HepG2 (cell line): ENCODE data around the gene CA6. TPM values are rescaled to one million over a fixed set of nuclear protein-coding genes. Genes with fewer than 3 reads are reported as not detected.

ENCODE experiments used
- ATAC-seq: fragments of 200-7000 bp; cut with Tn5 transposase; 3 replicates; pipeline ENCODE4 v1.9.1; 2020; ENCODE audit warnings: mild to moderate bottlenecking, moderate library complexity
- BruUV-seq: library from RNA; stranded (reverse); fragments of 400-500 nt; replicated peaks from 2 replicates; lab custom pipeline; 2021; lab: Mats Ljungman, UMichigan
- CTCF ChIA-PET: fragments of 300-600 bp; formaldehyde crosslinking; extraction: SDS; loops from one replicate; lab custom pipeline; 2021; ENCODE audit warnings: low total read pairs, inconsistent platforms, low intra/inter-chr PET ratio; lab: Yijun Ruan, JAX
- POLR2A ChIA-PET: fragments of 350-600 bp; sonication (Branson Sonifier 250); formaldehyde crosslinking; loops from one replicate; lab custom pipeline; 2020; ENCODE audit warnings: antibody characterized with exemption, inconsistent platforms; lab: Yijun Ruan, JAX
- DNase-seq: peaks from one replicate; pipeline ENCODE4 v3.0.0-alpha.2; 2015; ENCODE audit warnings: low spot score
- FAIRE-seq: peaks from 3 replicates; lab custom pipeline; 2011; peaks lifted over from hg19 to GRCh38; lab: Jason Lieb, UNC
- H2AFZ ChIP-seq: one replicate; pipeline ENCODE4 v1.6.1; 2011; ENCODE audit warnings: low read length, inconsistent platforms
- H3K27ac ChIP-seq: fragments of 300-600 bp; 3 replicates; pipeline ENCODE4 v1.8.0; 2011; ENCODE audit warnings: mixed run types, mild to moderate bottlenecking, mixed read lengths, low read length, inconsistent platforms; ENCODE audit not compliant: insufficient read depth; ENCODE audit errors: extremely low read length
- H3K27me3 ChIP-seq, 2 experiments: fragments of 200-600 bp in 1 of 2; 2 replicates in 1 of 2; 3 replicates in 1 of 2; pipeline versions ENCODE4 v1.6.0 to v1.8.0; 2011; ENCODE audit warnings: low read length in 2 of 2, mild to moderate bottlenecking in 2 of 2, moderate library complexity in 2 of 2, inconsistent platforms in 1 of 2; ENCODE audit not compliant: insufficient read depth in 2 of 2, control insufficient read depth in 1 of 2
- H3K36me3 ChIP-seq, 2 experiments: fragments of 200-600 bp in 1 of 2; replicated peaks in 1 of 2; 2 replicates in 1 of 2; 3 replicates in 1 of 2; pipeline versions ENCODE4 v1.5.1 to v1.8.0; 2011; ENCODE audit warnings: low read length in 2 of 2, inconsistent platforms in 1 of 2; ENCODE audit not compliant: insufficient read depth in 2 of 2, control insufficient read depth in 1 of 2
- H3K4me1 ChIP-seq: 2 replicates; pipeline ENCODE4 v1.5.1; 2012; ENCODE audit warnings: low read length, inconsistent platforms; ENCODE audit not compliant: insufficient read depth
- H3K4me2 ChIP-seq: 2 replicates; pipeline ENCODE4 v1.6.0; 2011; ENCODE audit warnings: low read depth, low read length, inconsistent platforms
- H3K4me3 ChIP-seq, 3 experiments: fragments of 200-600 bp in 1 of 3; sonication (generic), shearing (Covaris generic) in 1 of 3; replicated peaks in 1 of 3; 2 replicates each; pipeline ENCODE4 v1.5.1; 2011 to 2016; ENCODE audit warnings: low read length in 3 of 3, inconsistent platforms in 2 of 3, low read depth in 2 of 3, mild to moderate bottlenecking in 2 of 3, control low read depth in 1 of 3, mixed read lengths in 1 of 3; ENCODE audit not compliant: insufficient read depth in 1 of 3
- H3K79me2 ChIP-seq: one replicate; pipeline ENCODE4 v1.6.1; 2011; ENCODE audit warnings: low read length, inconsistent platforms; ENCODE audit not compliant: insufficient read depth
- H3K9ac ChIP-seq: 2 replicates; pipeline ENCODE4 v1.6.0; 2011; ENCODE audit warnings: mild to moderate bottlenecking, low read depth, low read length, inconsistent platforms; ENCODE audit not compliant: insufficient read depth
- H3K9me3 ChIP-seq: 2 replicates; pipeline ENCODE4 v1.5.1; 2012; ENCODE audit warnings: mild to moderate bottlenecking, low read length
- H4K20me1 ChIP-seq: 2 replicates; pipeline ENCODE4 v1.6.0; 2011; ENCODE audit warnings: inconsistent platforms, mild to moderate bottlenecking, low read length, moderate library complexity; ENCODE audit not compliant: insufficient read depth
- GABPA ChIP-seq, 2 experiments: IDR thresholded peaks; 2 replicates each; pipeline ENCODE4 v1.6.1; 2011 to 2016; ENCODE audit warnings: low read depth in 2 of 2, low read length in 1 of 2, missing biosample characterization in 1 of 2, missing genetic modification characterization in 1 of 2
- GABPB1 ChIP-seq: IDR thresholded peaks from 2 replicates; pipeline ENCODE4 v1.6.1; 2016; ENCODE audit warnings: mild to moderate bottlenecking, missing genetic modification reagents, moderate library complexity, missing compliant biosample characterization
- MEF2D ChIP-seq: sonication (generic); formaldehyde crosslinking; IDR thresholded peaks from 2 replicates; pipeline ENCODE4 v1.5.1; 2020; ENCODE audit warnings: mild to moderate bottlenecking, missing genetic modification reagents
- POLR2G ChIP-seq: fragments of 200-400 bp; formaldehyde crosslinking; IDR thresholded peaks from 2 replicates; pipeline ENCODE4 v1.6.1; 2018; ENCODE audit warnings: mild to moderate bottlenecking, low read depth, low read length, moderate library complexity
- RFX5 ChIP-seq: IDR thresholded peaks from 2 replicates; pipeline ENCODE4 v1.6.1; 2011; ENCODE audit warnings: low read depth, low read length, improper control_type of control experiment
- SMYD3 ChIP-seq: sonication (generic); formaldehyde crosslinking; IDR thresholded peaks from 2 replicates; pipeline ENCODE4 v1.8.1; 2023; ENCODE audit warnings: mild to moderate bottlenecking, missing genetic modification reagents
- ZBTB33 ChIP-seq: sonication (generic); formaldehyde crosslinking; IDR thresholded peaks from 2 replicates; pipeline ENCODE4 v1.4.0; 2020; ENCODE audit warnings: missing genetic modification reagents
- ZBTB43 ChIP-seq: sonication (generic); formaldehyde crosslinking; conservative IDR thresholded peaks from 2 replicates; pipeline ENCODE4 v1.4.0; 2020; ENCODE audit warnings: missing genetic modification reagents
- ZNF230 ChIP-seq: sonication (generic); formaldehyde crosslinking; IDR thresholded peaks from 2 replicates; pipeline ENCODE4 v1.4.0; 2020; ENCODE audit warnings: mild to moderate bottlenecking, missing genetic modification reagents
- ZNF562 ChIP-seq: sonication (generic); formaldehyde crosslinking; IDR thresholded peaks from 2 replicates; pipeline ENCODE4 v1.8.0; 2022; ENCODE audit warnings: missing genetic modification reagents, borderline replicate concordance
- ZNF569 ChIP-seq: sonication (generic); formaldehyde crosslinking; IDR thresholded peaks from 2 replicates; pipeline ENCODE4 v1.5.0; 2020; ENCODE audit warnings: mild to moderate bottlenecking, missing genetic modification reagents, moderate library complexity, borderline replicate concordance
- ZNF687 ChIP-seq: sonication (generic); formaldehyde crosslinking; IDR thresholded peaks from 2 replicates; pipeline ENCODE4 v1.5.1; 2020; ENCODE audit warnings: mild to moderate bottlenecking, missing genetic modification reagents, moderate library complexity
- WGBS: methylation state at CpG from one replicate; pipeline ENCODE4 v1.1.6; 2017; ENCODE audit warnings: low lambda C conversion rate; 5-methylcytosine and 5-hydroxymethylcytosine counted together
- in situ Hi-C: cut with HindIII; loops from 2 replicates; pipeline ENCODE4 v1.10.0; 2017; ENCODE audit warnings: low pct_unique_long_range_greater_than_20kb; ENCODE audit not compliant: extremely low pct_ligation_motif_present
- intact Hi-C: fragments of 100-400 bp; cut with micrococcal nuclease; formaldehyde crosslinking; loops from one replicate; pipeline ENCODE4 v1.10.0; 2022; ENCODE audit not compliant: unreplicated experiment
- polyA plus RNA-seq, 8 experiments: library from polyadenylated mRNA; depleted of rRNA in 3 of 8; stranded (reverse) in 7 of 8; unstranded in 1 of 8; fragments of >200 nt; fragmentation: Illumina TruSeq in 4 of 8; extraction: Trizol in 4 of 8; gene quantifications; 2 replicates each; pipeline versions ENCODE4 v1.2.1 to v1.2.3, GENCODE V29; 2011 to 2016; ENCODE audit warnings: low read depth in 4 of 8, missing spikeins in 1 of 8, mixed read lengths in 1 of 8; ENCODE audit not compliant: insufficient read depth in 1 of 8
- total RNA-seq, 5 experiments: library from RNA; depleted of rRNA; stranded (reverse); fragments of >200 nt; fragmentation: Illumina TruSeq; extraction: Trizol; gene quantifications; 2 replicates each; pipeline ENCODE4 v1.2.3, GENCODE V29; 2016; ENCODE audit warnings: low read depth in 1 of 5
- TF ChIP-seq, protein P1 (sequence below): sonication (generic); formaldehyde crosslinking; IDR thresholded peaks from 2 replicates; pipeline ENCODE4 v1.5.0; 2020; ENCODE audit warnings: mild to moderate bottlenecking, missing genetic modification reagents, moderate library complexity

CA6 gene
- total and polyA plus RNA-seq, 2 of the 13 experiments (the other 11 are each of a cell fraction or from before 2014, with no cell fraction given): not detected

DNA sequence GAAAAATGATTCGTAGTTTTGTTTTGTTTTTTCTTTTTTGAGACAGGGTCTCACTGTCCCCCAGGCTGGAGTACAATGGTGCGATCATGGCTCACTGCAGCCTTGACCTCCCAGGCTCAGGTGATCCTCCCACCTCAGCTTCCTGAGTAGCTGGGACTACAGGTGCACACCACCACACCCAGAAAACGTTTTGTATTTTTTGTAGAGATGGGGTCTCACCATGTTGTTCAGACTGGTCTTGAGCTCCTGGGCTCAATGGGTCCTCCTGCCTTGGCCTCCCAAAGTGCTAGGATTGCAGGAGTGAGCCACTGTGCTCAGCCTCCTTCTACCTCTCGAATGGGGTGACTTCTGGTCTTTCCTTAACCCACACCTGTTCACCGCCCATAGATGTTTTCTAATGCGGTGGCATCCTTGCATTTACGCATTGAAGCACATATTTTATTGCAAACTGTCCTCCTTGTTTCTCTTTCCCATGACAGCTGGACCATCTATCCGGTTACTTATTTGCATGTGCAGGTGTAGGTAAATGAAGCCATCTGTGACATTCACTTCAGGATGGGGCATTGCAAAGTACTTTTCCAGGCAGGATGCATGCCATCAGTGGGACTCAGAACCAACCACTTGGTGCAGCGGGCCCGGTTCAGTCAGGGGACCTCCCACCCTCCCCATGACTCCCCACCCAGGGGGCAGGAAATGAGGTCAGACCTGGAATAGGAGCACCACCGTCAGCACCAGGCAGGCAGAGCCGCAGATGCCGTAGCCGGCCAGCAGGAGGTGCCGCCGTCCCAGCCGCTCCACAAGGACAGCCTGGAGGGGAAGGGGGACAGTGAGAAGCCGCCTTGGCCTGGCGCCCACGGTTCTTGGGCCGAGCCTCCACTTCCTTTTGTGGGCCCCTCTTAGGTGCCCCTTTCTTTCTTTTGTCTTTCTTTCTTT is 64.0 kb downstream of the CA6 start:
- DNase-seq: no peak
- H3K36me3 ChIP-seq: no peaks in the 10 kb centered on the region
- H3K4me2 ChIP-seq: no peak overlapping the region
- ChIA-PET POLR2A (no interaction called here), CTCF (no interaction called here)
- H3K27ac ChIP-seq: no peak overlapping the region
- H3K79me2 ChIP-seq: no peaks in the 10 kb centered on the region
- H4K20me1 ChIP-seq: no peaks in the 10 kb centered on the region
- peaks cover 4 to 17% of the 10 kb centered on the region in 2 experiments; a peak in 4 of 5 replicates for H3K27me3 ChIP-seq
- 54% methylated on average over 16 of the region's 21 CpGs for WGBS
- H3K9me3 ChIP-seq: no peaks in the 10 kb centered on the region
- intact Hi-C loops (loop anchor here (1.0 kb wide), 1 partner anchor 92 kb away; no protein-coding TSS in a partner anchor), in situ Hi-C loops (loop anchor here (5.0 kb wide), 1 partner anchor 92 kb away; no protein-coding TSS in a partner anchor)
- ATAC-seq: peak; percentile 53
- H3K4me3 ChIP-seq: no peak overlapping the region
- H3K4me1 ChIP-seq: peaks cover 15% of the 10 kb centered on the region
- no peak overlapping the region for H3K9ac ChIP-seq
- no peak for FAIRE-seq
- no TSS peak for BruUV-seq
- no peak overlapping the region for H2AFZ ChIP-seq
- peak; percentile 60; the same call in 1 of the 2 replicates for TF ChIP-seq ZBTB33 (CRISPR knock-in tag)
- no peak for TF ChIP-seq ZNF562 (CRISPR knock-in tag)
- no peak for TF ChIP-seq POLR2G
- no peak for TF ChIP-seq MEF2D (CRISPR knock-in tag)
- TF ChIP-seq RFX5: no peak
- no peak for TF ChIP-seq ZNF230 (CRISPR knock-in tag)
- no peak for TF ChIP-seq ZBTB43 (CRISPR knock-in tag)
- TF ChIP-seq ZNF569 (CRISPR knock-in tag): no peak
- TF ChIP-seq SMYD3 (CRISPR knock-in tag): no peak
- peak; percentile 40; the same call in 1 of the 2 replicates for TF ChIP-seq GABPB1 (CRISPR knock-in tag)
- peak; percentile 26; the same call in 1 of the 2 replicates for TF ChIP-seq ZNF687 (CRISPR knock-in tag)
- TF ChIP-seq, protein P1, sequence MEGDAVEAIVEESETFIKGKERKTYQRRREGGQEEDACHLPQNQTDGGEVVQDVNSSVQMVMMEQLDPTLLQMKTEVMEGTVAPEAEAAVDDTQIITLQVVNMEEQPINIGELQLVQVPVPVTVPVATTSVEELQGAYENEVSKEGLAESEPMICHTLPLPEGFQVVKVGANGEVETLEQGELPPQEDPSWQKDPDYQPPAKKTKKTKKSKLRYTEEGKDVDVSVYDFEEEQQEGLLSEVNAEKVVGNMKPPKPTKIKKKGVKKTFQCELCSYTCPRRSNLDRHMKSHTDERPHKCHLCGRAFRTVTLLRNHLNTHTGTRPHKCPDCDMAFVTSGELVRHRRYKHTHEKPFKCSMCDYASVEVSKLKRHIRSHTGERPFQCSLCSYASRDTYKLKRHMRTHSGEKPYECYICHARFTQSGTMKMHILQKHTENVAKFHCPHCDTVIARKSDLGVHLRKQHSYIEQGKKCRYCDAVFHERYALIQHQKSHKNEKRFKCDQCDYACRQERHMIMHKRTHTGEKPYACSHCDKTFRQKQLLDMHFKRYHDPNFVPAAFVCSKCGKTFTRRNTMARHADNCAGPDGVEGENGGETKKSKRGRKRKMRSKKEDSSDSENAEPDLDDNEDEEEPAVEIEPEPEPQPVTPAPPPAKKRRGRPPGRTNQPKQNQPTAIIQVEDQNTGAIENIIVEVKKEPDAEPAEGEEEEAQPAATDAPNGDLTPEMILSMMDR: peak; percentile 75
- no peak for TF ChIP-seq GABPA (IDR thresholded peaks at IDR 0.05; ENCODE audit: low read depth, low read length)
- TF ChIP-seq GABPA (CRISPR knock-in tag; IDR thresholded peaks at IDR 0.05; ENCODE audit: low read depth): peak; percentile 34; the same call in 1 of the 2 replicates
